Natural killer cell (primary cell): ENCODE results near the gene MYH3. TPM values are rescaled to one million over a fixed set of nuclear protein-coding genes. Genes with fewer than 3 reads are reported as not detected.

ENCODE experiments used
- ATAC-seq, 3 donors: fragments of 150-1000 bp in 2 of 3; fragments of 200-7000 bp in 1 of 3; cut with Tn5 transposase; 1 replicate in 1 of 3; 2 replicates in 2 of 3; pipeline ENCODE4 v1.10.0; 2021; ENCODE audit warnings: mild to moderate bottlenecking in 2 of 3, moderate library complexity in 2 of 3
- DNase-seq, 2 donors: peaks; one replicate each; pipeline versions ENCODE4 v3.0.0 to v3.0.0-alpha.2; 2013 to 2021; ENCODE audit warnings: mixed read lengths in 1 of 2
- H3K27ac ChIP-seq: one replicate; pipeline ENCODE4 v1.5.1; 2013; ENCODE audit warnings: mild to moderate bottlenecking, low read length
- H3K27me3 ChIP-seq: one replicate; pipeline ENCODE4 v1.6.1; 2013; ENCODE audit warnings: low read length; ENCODE audit not compliant: control insufficient read depth, insufficient read depth
- H3K36me3 ChIP-seq: one replicate; pipeline ENCODE4 v1.6.1; 2013; ENCODE audit warnings: low read length; ENCODE audit not compliant: control insufficient read depth, insufficient read depth
- H3K4me1 ChIP-seq: one replicate; pipeline ENCODE4 v1.6.1; 2013; ENCODE audit warnings: low read length; ENCODE audit not compliant: control insufficient read depth, insufficient read depth
- H3K4me3 ChIP-seq: one replicate; pipeline ENCODE4 v1.5.1; 2013; ENCODE audit warnings: low read length
- H3K9me3 ChIP-seq: one replicate; pipeline ENCODE4 v1.6.1; 2013; ENCODE audit warnings: low read length; ENCODE audit not compliant: control insufficient read depth, insufficient read depth
- H3K27ac Mint-ChIP-seq, 2 donors: one replicate each; pipeline ENCODE4 v1.8.0; 2022; ENCODE audit warnings: mild to moderate bottlenecking in 2 of 2, mixed read lengths in 2 of 2, moderate library complexity in 1 of 2
- H3K27me3 Mint-ChIP-seq, 2 donors: one replicate each; pipeline ENCODE4 v1.8.0; 2022; ENCODE audit warnings: low read depth in 2 of 2, mixed read lengths in 2 of 2
- H3K36me3 Mint-ChIP-seq: one replicate; pipeline ENCODE4 v1.8.0; 2022; ENCODE audit warnings: mixed read lengths
- H3K4me1 Mint-ChIP-seq, 2 donors: one replicate each; pipeline ENCODE4 v1.8.0; 2022; ENCODE audit warnings: mixed read lengths in 2 of 2
- H3K4me3 Mint-ChIP-seq: one replicate; pipeline ENCODE4 v1.8.0; 2022; ENCODE audit warnings: mild to moderate bottlenecking, moderate library complexity, mixed read lengths
- H3K9me3 Mint-ChIP-seq, 2 donors: one replicate each; pipeline ENCODE4 v1.8.0; 2022; ENCODE audit warnings: mixed read lengths in 2 of 2
- CTCF ChIP-seq: fragments of 200-600 bp; IDR thresholded peaks from one replicate; pipeline ENCODE4 v1.8.0; 2022; ENCODE audit warnings: antibody characterized with exemption
- WGBS: methylation state at CpG from one replicate; pipeline ENCODE4 v1.1.7; 2013; ENCODE audit warnings: missing lambda C conversion rate; ENCODE audit not compliant: insufficient coverage; 5-methylcytosine and 5-hydroxymethylcytosine counted together
- intact Hi-C: fragments of 100-400 bp; cut with micrococcal nuclease; formaldehyde crosslinking; loops from one replicate; pipeline ENCODE4 v1.14.2; 2022
- total RNA-seq, 4 donors: library from RNA; stranded (reverse); fragments of 120-200 nt in 1 of 4; gene quantifications; one replicate each; pipeline versions ENCODE4 v1.2.3 to v1.2.4, GENCODE V29; 2013 to 2022

Gene MYH3
- total RNA-seq, 3 donors from 2014 or later (not counting 1 experiment from before 2014, with no cell fraction given): 4.3 to 6.6 (median 6.2) TPM

GRCh38 chr17:10631701-10632100, 25.4 kb downstream of the MYH3 start:
- TF ChIP-seq CTCF: no peak
- no peaks in the 10 kb centered on the region for H3K4me1 Mint-ChIP-seq
- H3K27me3 Mint-ChIP-seq: no peaks in the 10 kb centered on the region
- no peak overlapping the region for H3K27ac Mint-ChIP-seq
- intact Hi-C loops: no loop called here
- H3K9me3 Mint-ChIP-seq: no peaks in the 10 kb centered on the region
- Histone ChIP-seq H3K27me3 (no peaks in the 10 kb centered on the region), H3K4me3 (no peak overlapping the region), H3K36me3 (peaks cover 24% of the 10 kb centered on the region), H3K27ac (no peak overlapping the region), H3K9me3 (no peaks in the 10 kb centered on the region), H3K4me1 (no peaks in the 10 kb centered on the region)
- DNase-seq (no peak), ATAC-seq (no peak)
- no peaks in the 10 kb centered on the region for H3K36me3 Mint-ChIP-seq
- WGBS: 91% methylated on average over 15 of the region's 15 CpGs
- no peak overlapping the region for H3K4me3 Mint-ChIP-seq

DNA sequence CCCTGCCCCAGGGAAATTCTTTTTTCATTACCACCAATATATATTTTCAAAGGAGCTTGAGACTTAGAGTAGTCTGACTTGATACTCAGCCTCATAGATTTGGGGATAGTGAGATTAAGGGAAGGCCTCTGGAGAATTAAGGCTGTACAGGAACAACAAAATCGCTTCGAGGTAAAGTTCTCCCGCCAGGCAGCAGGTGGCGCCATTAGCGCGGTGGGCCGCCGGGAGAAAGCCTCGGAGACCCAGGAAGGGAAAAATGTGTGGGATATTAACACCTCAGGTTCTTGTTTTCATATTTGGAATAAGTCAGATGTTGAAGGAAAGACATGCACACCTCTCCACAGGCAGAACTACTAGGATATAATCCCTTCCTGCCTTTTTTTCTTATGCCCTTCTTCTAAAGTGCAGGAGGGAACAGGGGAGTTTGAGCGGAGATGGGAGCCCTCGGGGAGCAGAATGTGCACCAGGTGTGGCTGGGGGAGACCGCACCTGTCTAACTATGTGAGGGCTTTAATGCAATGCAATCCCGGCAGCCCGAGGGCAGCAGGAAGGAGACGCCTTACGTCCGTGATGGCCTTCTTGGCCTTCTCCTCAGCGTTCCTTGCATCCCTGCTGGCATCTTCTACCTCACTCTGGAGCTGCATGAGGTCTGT, 25.9 kb downstream of the MYH3 start:
- Mint-ChIP-seq H3K4me3 (no peak overlapping the region), H3K4me1 (no peaks in the 10 kb centered on the region), H3K9me3 (no peaks in the 10 kb centered on the region), H3K27ac (no peak overlapping the region), H3K36me3 (no peaks in the 10 kb centered on the region), H3K27me3 (no peaks in the 10 kb centered on the region)
- H3K4me1 ChIP-seq: no peaks in the 10 kb centered on the region
- no peaks in the 10 kb centered on the region for H3K27me3 ChIP-seq
- H3K9me3 ChIP-seq: no peaks in the 10 kb centered on the region
- H3K4me3 ChIP-seq: no peak overlapping the region
- intact Hi-C loops: no loop called here
- peak; percentile 68 for TF ChIP-seq CTCF
- DNase-seq: peak in 1 of 2 donors; percentile 45
- WGBS: 52% methylated on average over 18 of the region's 18 CpGs
- H3K36me3 ChIP-seq: peaks cover 24% of the 10 kb centered on the region
- no peak for ATAC-seq
- H3K27ac ChIP-seq: no peak overlapping the region

GRCh38 chr17:10629706-10630105, 27.4 kb downstream of the MYH3 start:
- no peaks in the 10 kb centered on the region for H3K4me1 ChIP-seq
- H3K36me3 Mint-ChIP-seq: no peaks in the 10 kb centered on the region
- peaks cover 21% of the 10 kb centered on the region for H3K36me3 ChIP-seq
- no peak overlapping the region for H3K27ac ChIP-seq
- ATAC-seq: no peak
- no peaks in the 10 kb centered on the region for H3K27me3 ChIP-seq
- no peaks in the 10 kb centered on the region for H3K9me3 ChIP-seq
- H3K9me3 Mint-ChIP-seq: no peaks in the 10 kb centered on the region
- WGBS: 95% methylated on average over 11 of the region's 12 CpGs
- H3K27ac Mint-ChIP-seq: no peak overlapping the region
- no peak for DNase-seq
- H3K4me3 ChIP-seq: no peak overlapping the region
- H3K27me3 Mint-ChIP-seq: no peaks in the 10 kb centered on the region
- intact Hi-C loops: no loop called here
- no peak overlapping the region for H3K4me3 Mint-ChIP-seq
- no peak for TF ChIP-seq CTCF
- no peaks in the 10 kb centered on the region for H3K4me1 Mint-ChIP-seq

DNA sequence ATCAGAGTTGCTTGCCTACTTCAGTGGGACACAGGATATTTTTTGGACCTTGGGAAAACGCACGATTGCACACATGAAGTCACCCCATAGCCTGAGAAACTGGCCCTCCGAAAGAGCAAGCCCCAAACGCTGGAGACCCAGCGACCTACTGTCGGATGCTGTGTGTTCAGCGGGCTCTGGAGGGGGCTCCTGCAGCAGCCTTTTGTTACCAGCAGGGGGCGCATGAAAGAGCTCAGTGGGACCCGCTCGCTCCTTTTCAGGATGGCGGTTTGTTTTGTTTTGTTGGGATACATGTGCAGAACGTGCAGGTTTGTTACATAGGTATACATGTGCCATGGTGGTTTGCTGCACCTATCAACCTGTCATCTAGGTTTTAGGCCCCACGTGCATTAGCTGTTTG, 28.4 kb downstream of the MYH3 start:
- H3K27me3 Mint-ChIP-seq: no peaks in the 10 kb centered on the region
- Histone ChIP-seq H3K4me3 (no peak overlapping the region), H3K36me3 (peaks cover 19% of the 10 kb centered on the region), H3K27me3 (no peaks in the 10 kb centered on the region), H3K9me3 (no peaks in the 10 kb centered on the region), H3K4me1 (no peaks in the 10 kb centered on the region), H3K27ac (no peak overlapping the region)
- H3K4me1 Mint-ChIP-seq: no peaks in the 10 kb centered on the region
- intact Hi-C loops: no loop called here
- no peaks in the 10 kb centered on the region for H3K36me3 Mint-ChIP-seq
- no peak overlapping the region for H3K4me3 Mint-ChIP-seq
- ATAC-seq: no peak
- peak in 1 of 2 donors; percentile 20 for DNase-seq
- TF ChIP-seq CTCF: no peak
- 92% methylated on average over 13 of the region's 13 CpGs for WGBS
- no peak overlapping the region for H3K27ac Mint-ChIP-seq
- H3K9me3 Mint-ChIP-seq: no peaks in the 10 kb centered on the region
